AML-193 (cell line): ENCODE measurements around the gene TRIO.

Source experiments
- DNase-seq, 2 experiments: peaks; one replicate each; lab custom pipeline; 2025; lab: John Stamatoyannopoulos, UW

The TRIO gene

DNA sequence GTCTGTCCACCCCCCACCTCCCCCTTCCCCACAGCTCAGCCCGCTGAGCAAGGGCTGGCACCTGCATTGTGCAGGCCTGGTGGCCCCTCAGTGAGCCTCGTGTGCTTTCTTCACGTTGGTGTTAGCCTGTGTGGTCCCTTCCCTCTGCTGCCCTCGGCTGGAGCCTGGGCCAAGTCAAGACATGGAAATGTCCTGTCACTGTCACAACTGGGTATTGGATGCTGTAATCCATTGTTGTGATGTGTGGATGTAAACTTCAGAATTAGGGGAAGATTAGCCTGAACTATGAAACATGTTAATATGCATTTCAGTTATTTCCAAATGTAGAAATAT, 103.9 kb downstream of the TRIO start:
- DNase-seq, result no peak

- no peak for DNase-seq
Observed at GRCh38 chr5:14249258-14250082, 106.3 kb downstream of the TRIO start.

DNA sequence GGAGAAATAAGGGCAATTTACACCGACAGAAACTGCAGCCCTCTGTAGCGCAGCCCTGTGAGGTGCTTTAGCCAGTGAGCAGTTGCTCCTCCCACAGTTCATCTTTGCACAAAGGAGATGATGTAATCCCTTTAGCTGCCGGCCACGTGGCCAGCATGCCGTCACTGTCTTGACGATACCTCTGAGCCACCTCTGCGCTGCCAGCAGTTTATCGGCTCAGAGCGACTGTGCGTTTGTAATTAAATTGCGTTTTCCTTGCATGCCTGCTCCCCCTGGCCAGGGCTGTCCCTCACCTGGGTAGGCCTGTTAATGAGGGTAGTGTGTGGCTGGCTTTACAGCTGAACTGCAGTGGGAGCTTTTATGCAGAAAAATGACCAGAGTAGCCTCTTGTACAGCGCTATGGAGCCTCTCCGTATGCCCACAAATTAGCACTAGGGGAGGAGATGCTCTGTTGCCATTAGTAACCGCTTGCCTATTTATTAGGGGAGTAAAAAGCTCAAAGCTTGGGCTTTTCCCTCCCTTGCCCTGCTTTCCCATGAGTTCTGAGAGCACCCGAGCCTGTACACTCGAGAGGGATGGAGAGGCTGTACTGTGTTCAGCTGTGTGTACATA, 107.0 kb downstream of the TRIO start:
- DNase-seq, result no peak

GRCh38 chr5:14250748-14251701, 107.9 kb downstream of the TRIO start:
- DNase-seq, result no peak

GRCh38 chr5:14251733-14252132, 108.6 kb downstream of the TRIO start:
- DNase-seq, result no peak

- DNase-seq, result no peak
Observed at GRCh38 chr5:14252793-14253192, 109.7 kb downstream of the TRIO start.

DNA sequence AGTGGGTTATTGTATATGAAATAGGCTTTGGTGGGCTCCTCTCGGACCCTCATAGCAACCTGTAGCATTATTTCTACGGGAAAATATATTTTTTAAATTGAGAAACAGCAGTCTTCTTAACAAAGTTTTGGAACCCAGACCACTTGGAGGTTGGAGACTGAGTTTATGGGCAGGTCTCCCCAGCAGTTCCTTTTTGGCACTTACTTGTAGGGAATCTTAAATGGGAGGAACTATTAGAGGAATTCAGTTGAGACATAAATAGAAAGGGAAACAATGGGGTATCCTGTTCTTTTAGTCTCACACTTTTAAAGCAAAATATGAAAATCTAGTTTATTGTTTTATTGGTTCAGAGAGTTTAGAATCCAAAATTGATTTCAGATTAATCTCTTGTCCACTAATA, 111.5 kb downstream of the TRIO start:
- DNase-seq, result no peak

GRCh38 chr5:14256026-14256690, 113.0 kb downstream of the TRIO start:
- no peak for DNase-seq

DNA sequence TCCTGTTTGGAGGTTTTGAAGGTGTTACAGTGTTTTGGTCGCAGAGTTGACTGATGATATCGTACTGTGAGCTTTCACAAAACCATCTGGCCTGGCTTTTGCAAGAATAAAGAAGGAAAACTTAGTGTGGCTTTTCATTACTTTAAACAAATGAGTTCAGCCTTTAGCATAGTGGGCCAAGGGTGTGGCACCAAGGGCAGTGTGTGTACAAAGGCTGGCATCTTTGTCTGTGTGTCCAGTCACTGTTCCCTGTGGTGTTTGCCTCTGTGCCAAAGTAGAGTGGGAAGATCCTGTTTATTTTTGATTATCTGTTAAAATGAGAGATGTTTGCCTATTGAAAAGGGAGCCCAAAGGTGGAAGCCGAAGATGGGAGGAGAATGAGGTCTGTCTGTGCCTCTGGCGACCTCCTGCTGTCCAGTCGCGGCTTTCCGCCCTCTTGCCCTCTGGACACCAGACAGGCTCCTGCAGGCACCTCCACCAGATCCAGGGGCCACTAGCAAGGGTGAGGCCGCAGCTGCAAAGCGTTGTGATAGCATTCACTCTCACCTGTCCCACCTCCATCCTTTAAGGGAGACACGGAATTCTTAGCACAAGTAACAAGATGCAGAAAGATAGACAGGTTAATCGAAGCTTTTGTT, 113.7 kb downstream of the TRIO start:
- no peak for DNase-seq

- no peak for DNase-seq
Observed at GRCh38 chr5:14257995-14258403, 114.9 kb downstream of the TRIO start.

DNA sequence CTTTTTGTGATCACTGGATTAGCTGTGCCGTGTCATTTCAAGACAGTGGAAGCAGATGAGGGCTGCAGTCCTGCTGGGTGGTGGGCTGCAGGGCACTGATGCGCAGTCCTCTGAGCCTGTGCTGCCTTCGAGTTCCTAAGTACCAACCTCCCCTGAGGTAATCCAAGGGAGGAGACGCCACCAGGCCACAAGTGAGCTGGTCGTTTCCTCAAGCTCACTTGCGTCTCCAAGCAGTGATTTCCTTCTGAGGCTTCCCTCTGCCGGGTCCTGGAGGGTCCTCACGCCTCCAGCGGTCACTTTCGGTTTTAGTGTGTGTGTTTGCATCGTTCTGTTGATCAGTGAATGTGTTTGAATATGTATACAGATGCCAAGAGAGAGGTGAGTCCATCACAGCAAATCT, 115.7 kb downstream of the TRIO start:
- no peak for DNase-seq

DNA sequence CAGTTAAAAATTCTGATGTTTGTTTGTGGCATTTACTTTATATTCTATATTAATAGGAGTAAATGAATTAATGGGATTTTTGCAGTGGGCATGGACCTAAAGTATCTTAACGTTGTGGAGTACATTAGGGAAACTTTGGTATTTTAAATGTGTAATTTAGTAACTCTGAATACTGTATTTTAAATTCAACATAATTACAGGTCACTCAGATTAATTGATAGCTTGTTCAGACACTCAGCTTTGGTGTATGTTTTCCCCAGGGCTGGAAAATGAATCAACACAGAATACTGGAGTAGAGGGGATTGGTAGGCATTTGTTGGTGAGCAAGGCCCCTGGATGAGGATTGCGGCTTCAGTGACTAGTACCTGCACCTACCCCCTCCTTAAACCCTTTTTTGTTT, 117.5 kb downstream of the TRIO start:
- no peak for DNase-seq

DNA sequence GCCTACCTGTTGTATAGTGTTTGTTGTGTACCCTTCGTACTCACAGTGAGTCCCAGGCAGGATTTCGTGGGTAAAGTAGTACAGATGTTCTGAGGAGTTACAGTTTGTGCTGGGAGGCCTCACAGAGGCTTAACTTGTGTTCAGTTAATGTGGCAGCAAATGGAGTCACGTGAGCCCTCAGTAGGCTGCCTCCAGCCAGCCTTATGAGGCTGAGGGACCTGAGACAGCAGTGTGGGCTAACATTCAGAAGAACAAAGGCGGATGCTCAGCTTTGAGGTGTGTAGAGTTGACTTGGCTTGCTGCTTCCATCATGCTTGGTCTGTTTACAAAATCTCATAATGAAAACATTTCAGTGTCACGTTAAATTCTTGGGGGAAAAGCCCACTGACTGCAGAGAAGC, 118.1 kb downstream of the TRIO start:
- DNase-seq, result no peak

DNA sequence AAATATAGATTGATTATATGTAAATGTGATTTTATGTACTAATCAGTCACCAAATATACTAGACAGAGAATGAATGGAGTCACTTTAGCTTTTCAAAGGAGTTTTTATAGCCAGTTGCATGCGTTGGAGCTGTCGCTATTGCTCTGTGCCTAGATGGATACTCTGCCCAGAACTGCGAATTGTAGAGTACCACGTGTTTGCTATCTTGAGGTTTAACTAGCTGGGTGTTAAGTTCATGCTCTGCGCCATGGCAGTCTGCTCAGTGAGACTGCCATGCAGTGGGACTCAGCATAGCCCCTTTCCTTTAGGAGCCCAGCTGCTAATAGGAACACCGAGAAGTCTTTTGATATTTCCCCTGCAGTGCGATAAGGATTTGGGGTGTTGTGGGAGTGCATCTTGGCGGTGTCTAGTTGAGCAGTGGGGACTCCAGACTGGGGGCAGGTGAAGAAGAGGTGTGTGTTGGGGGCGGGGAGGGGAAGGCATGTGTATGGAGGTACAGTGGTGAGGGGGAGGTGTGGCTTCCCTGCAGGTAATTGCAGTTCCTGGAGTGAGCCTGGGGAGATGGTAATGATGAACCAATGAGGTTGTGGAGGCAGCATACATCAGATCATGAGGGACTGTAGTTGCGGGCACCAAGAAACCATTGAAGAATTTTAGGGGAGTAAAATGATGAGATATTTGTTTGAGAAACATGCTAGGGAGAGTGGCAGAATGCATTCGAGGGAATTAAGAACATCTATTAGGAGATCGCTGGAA, 118.9 kb downstream of the TRIO start:
- DNase-seq, result no peak

- no peak for DNase-seq
Observed at GRCh38 chr5:14263113-14263512, 120.0 kb downstream of the TRIO start.

GRCh38 chr5:14263699-14264098, 120.6 kb downstream of the TRIO start:
- DNase-seq, result no peak

- DNase-seq, result no peak
Observed at GRCh38 chr5:14264605-14265316, 121.6 kb downstream of the TRIO start.

GRCh38 chr5:14265570-14265969, 122.4 kb downstream of the TRIO start:
- no peak for DNase-seq

GRCh38 chr5:14266171-14266570, 123.0 kb downstream of the TRIO start:
- no peak for DNase-seq

GRCh38 chr5:14266686-14267085, 123.5 kb downstream of the TRIO start:
- DNase-seq, result no peak
